Femur (tissue), 1 donor: ENCODE measurements around the gene ASPG.

Experiments
- DNase-seq: peaks from one replicate; pipeline ENCODE4 v3.0.0-alpha.2; 2017

ASPG gene

GRCh38 chr14:104076743-104077142 is 8.8 kb upstream of the ASPG start:
- DNase-seq, result no peak

GRCh38 chr14:104078031-104078455 is 7.5 kb upstream of the ASPG start:
- peak; percentile 91 for DNase-seq

- DNase-seq, result no peak
Measured at GRCh38 chr14:104080376-104081260, 4.9 kb upstream of the ASPG start.

- DNase-seq, result no peak
Measured at GRCh38 chr14:104081261-104081835, 4.2 kb upstream of the ASPG start.

- DNase-seq, result no peak
Measured at GRCh38 chr14:104081951-104082464, 3.5 kb upstream of the ASPG start.

GRCh38 chr14:104082807-104083206 is 2.7 kb upstream of the ASPG start:
- DNase-seq, result peak; percentile 23

- DNase-seq, result no peak
Measured at GRCh38 chr14:104084251-104085002, 1.1 kb upstream of the ASPG start.

GRCh38 chr14:104085889-104086201 is 345 bp downstream of the ASPG start:
- no peak for DNase-seq

GRCh38 chr14:104086210-104086660 is 735 bp downstream of the ASPG start:
- no peak for DNase-seq

- peak; percentile 16 for DNase-seq
Measured at GRCh38 chr14:104086661-104087461, 1.4 kb downstream of the ASPG start.

- no peak for DNase-seq
Measured at GRCh38 chr14:104087505-104087904, 2.0 kb downstream of the ASPG start.

GRCh38 chr14:104087981-104088850 is 2.7 kb downstream of the ASPG start:
- DNase-seq, result no peak

GRCh38 chr14:104090071-104090748 is 4.7 kb downstream of the ASPG start:
- DNase-seq, result no peak

GRCh38 chr14:104091061-104091926 is 5.8 kb downstream of the ASPG start:
- peak; percentile 19 for DNase-seq

- DNase-seq, result peak; percentile 11
Measured at GRCh38 chr14:104091927-104092771, 6.6 kb downstream of the ASPG start.

GRCh38 chr14:104092931-104093365 is 7.4 kb downstream of the ASPG start:
- no peak for DNase-seq

- no peak for DNase-seq
Measured at GRCh38 chr14:104093366-104094055, 8.0 kb downstream of the ASPG start.

GRCh38 chr14:104094056-104094708 is 8.7 kb downstream of the ASPG start:
- DNase-seq, result no peak
